GM21381 (cell line): ENCODE results near the gene CDKN1C.

Source experiments
- ATAC-seq: cut with Tn5 transposase; IDR thresholded peaks from one replicate; pipeline ENCODE4 v1.9.1; 2021; ENCODE audit warnings: mild to moderate bottlenecking, moderate library complexity; ENCODE audit not compliant: unreplicated experiment

Gene CDKN1C

DNA sequence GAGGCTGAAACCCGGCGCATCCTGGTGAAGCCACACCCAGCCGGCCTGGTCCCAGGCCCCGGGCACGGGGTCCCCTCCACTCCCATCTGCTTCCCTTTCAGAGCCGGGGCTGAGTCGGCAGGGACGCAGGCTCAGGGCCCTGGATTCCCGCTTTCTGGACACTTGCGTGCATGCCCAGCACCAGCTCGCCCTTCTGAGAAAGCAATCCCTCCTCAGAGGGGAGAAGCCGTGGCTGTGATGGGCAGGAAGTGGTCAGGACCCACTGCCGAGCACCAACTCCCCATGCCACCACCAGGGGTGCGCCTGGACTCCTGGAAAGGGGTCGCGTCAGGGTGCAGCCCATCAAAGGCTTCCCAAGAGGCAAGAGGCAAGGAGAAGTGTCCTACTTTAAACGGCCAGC lies 15.1 kb downstream of the CDKN1C start:
- no peak for ATAC-seq

DNA sequence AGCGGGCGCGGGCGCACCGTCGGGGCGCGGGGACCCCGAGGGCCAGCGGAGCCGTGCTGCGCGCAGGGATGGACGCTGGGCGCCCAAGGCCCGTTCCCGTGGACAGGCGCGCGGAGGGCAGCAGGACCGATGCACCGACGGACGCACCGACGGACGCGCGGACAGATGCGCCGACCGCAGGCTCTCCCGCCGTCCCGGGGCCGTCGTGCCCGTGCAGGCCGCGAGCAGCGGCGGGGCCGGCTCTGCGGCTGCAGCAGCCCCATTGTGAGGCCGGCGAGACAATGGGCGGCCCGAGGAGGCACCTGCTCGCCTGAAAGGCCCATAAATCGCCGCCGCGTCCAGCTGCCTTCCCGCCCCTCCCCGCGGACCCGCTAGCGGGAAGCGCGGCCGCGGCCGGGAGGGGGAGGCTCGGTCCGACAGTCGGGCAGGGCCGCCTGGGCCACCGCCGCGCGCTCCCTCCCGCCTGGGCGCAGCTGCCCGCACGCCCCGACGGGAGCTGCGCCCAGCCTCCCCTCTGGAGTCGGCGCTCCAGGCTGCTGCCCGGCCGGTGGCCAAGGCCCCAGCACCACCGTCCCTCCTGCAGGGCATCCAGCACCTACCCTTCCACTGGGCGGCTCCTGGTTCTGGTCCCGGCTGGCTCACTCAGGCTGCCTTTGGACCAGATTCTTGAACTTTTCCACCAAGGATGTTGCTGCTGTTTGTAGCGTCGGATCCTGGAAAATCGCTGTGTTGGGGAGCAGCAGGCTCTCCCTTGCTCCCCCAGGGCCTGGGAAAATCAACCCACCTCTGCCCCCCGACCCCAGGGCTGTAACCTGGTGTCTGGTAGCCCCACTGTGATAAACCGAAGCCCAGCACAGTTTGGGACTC lies 15.8 kb downstream of the CDKN1C start:
- ATAC-seq = no peak

DNA sequence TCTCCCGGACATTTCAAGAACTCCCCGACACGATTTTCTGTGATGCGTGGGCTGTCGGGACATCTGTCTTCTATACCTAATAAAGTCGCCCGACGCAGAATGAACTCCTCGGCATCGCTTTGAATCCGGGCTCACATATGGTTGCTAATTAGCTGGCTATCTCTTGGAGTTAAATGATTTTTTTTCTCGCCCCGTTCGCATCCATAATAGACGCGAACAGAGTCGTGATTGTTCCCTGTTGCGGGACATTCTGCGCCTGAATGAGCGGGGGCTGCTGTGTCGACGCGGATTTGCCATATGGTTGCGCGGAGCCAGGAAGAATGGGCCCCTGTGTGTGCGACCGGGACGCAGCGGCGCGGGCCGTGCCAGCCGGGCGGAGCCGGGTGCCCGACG lies 16.4 kb downstream of the CDKN1C start:
- no peak for ATAC-seq

DNA sequence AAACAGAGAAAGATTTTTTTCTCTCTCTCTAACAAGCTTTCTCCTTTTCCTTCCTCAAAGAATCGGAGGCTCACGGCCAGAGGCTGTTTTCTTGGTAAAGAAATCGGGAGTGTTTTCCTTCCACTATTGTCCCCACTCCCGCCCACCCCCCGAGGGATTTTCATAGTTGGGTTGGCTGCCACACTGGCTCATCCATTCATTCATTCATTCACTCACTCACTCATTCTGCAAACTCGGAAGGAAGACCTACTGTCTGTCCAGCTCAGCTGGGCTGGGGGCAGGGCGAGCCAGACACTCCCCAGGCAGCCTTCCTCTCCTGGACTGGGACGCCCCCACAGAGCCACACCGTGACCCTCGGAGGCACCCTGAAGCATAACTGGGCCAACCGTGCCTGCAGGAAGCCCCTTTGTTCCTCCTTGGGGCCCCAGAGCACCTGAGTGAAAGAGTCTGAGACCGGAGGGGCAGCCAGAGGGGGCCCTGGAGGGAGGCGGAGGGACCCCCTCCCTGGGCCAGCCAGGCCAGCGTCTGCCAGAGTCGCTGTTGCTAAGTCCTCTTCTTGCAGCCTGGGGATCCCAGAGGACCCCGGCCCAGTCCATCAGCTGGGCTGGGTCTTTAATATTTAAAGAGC lies 17.0 kb downstream of the CDKN1C start:
- ATAC-seq = no peak

DNA sequence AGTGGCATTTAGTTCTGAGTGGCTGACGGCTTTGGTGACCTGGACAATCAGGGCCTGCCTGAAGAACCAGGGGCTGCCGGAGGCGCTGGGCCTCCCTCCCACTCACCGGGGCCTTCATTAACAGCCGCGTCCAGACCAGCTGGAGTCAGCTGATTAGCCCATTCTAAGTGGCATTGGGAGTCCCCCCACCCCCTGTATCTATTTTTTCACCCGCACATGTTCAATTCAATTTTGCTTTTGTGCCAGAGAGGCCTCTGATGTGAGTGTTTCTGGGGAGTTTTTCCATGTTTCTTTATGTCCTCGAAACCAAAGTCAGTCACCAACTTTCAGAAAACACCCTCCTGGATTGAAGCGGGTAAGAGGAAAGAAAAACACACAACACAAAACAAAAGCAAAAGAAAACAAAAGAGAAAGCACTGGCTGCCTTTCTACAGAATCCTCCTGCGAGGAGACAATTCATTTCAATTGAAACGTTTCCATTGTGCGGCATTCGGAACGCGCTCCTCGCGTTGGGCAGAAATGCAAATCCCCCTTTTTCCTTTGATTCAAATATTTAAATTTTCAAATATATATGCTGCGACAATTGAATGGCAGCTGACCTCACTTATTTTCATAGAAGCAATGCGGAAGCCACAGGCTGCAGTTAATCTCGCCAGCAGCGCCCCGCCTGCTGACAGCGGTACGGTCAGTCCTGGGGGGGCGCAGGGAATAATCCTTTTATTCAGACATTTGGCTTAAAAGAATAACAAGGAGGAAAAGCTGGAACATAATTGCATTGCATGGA lies 17.7 kb downstream of the CDKN1C start:
- no peak for ATAC-seq

DNA sequence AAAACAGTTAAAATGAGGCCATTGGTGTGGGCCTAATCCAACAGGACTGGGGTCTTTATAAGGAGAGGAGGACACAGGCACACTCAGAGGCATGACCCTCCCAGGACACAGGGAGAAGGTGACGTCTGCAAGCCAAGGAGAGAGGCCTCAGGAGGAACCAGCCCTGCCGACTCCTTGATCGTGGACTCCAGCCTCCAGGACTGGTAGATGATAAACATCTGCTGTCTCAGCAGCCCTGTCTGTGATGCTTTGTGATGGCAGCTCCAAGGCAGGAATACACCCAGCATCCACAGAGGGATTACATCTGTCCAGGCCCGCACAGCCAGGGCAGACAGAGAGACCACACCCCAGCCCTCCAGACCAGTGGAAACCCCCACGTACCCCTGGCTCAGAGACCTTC lies 18.4 kb downstream of the CDKN1C start:
- no peak for ATAC-seq

DNA sequence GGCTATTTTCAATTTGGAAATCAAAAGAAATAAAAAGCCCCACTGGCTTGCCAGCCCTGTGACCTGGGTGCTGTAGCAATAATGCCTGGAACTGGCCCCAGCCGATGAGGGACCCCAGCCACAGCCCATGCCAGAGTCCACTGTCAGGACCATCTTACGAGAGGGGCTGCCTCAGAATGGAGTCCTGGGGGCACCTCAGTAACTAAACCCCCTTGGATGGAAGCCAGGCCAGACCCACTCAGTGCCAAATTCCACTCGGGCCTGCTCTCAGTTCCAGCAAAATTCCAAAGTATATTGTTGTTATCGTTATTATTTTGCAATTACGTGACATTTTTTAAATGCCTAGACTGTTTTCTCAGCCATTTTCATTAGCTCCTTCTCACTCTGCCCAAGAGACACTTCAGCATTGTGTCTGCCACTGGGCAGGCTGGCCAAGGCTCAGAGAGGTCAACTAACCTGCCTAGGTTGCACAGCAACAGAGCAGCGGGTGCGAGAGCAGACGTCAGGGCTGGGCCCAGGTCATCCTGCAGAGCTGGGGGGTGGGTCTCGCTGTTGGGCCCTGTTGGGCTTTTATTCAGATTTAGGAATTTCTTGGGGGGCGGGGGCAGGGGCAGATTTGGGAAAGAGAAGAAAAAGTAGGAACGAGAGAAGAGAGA lies 19.5 kb downstream of the CDKN1C start:
- no peak for ATAC-seq

DNA sequence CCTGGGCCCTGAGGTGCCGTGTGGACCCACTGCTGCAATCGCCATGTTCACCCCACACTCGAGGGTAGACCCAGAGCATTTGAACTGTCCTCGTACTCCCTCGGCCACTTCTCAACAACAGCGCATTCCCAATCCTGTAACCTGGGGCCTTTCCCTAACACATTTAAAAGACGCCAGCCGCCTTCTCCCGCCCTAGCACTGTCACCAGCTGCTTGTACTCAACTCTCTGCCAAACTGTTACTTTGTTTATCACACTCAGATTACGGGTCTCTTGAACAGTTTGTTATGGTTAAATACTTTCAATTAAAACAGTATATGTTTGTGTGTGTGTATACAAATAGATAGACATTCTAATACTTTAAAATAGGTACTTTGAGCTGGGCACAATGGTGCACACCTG lies 20.7 kb downstream of the CDKN1C start:
- no peak for ATAC-seq

DNA sequence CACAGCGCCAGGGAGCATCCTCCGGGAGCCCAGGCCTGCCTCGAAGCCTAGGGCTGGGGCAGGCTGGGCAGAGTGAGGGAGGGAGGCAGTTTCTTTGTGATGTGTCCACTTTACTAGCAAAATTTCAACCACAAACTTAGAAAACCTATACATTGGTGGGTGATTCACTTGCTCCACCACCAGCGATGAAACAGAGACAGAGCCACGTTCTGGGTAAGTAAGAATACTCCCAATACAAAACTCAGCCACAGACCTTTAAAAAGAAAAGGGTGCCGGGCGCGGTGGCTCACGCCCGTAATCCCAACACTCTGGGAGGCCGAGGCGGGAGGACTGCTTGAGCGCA lies 22.3 kb downstream of the CDKN1C start:
- no peak for ATAC-seq

DNA sequence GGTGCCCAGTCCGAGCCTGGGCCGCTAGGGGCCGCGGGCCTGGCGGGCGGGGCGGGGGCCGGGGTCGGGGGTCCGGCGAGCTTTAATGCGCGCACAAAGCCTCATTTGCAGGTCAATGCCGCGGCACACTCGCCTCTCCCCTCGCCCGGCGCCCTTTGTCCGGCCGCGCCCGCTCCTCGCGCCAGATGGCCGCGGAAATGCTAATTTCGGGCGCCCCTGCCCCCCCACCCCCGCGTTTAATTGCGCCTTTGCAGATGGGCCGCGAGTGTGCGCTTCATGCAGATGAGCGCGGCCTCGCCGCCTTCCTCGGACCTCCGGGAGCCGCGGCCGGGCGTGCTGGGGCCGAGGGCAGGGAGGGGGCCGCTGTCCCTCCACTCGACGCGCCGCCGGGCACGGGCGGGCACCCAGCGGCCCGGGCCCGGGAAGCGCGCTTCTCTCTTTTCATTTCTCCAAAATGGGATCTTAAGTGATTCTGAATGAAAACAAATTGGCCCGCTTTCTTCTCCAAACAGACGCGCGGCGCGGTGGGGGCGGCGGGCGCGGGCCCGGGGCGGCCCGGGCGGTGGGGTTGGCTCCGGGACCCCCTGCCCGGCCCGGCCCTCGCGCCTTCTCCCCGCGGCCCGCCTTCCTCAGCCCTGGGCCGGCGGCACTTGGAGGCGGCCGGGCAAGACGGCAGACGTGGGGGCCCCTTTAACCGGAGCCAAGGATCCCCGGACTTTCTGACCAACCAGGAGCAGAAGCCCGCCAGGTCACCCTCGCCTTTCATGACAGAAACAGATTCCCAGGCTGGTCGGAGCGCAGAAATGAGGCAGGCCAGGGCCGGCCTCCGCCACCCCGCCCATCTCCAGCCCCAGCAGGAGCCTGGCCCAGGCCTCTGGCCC lies 22.9 kb downstream of the CDKN1C start:
- ATAC-seq = no peak

DNA sequence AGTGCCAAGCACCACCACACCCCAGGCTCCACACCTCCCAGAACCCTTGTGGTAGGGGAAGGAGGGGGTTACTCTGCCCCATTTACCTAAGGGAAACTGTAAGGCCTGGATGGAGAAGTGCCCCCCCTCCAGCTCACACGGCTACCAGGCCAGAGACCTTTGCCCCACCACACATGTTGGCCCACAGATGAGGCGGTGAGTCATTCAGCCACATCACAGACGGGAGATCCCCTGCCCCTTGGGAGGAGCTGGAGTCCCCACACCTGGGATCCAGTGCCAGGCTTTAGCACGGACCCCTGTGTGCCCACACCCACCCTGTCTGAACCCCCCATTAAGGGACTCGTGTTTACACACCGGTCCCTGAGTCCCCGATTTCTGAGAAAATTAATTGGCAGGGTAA lies 24.9 kb downstream of the CDKN1C start:
- ATAC-seq = no peak

DNA sequence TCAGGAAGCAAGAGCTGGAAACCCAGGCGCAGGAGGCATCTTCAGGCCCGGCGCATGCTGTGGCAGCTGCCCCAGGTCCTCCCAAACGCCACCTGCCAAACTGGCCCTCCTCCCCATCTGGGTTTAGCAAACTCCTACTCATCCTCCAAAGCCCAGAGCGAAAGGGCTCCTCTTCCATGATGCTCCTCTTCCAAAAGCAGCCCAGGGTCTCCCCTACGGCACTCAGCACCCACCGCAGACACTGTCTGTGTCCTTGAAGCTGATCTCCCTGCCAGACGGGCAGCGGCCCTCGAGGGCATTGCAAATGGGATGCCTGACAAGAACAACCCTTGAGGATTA lies 25.9 kb downstream of the CDKN1C start:
- no peak for ATAC-seq

DNA sequence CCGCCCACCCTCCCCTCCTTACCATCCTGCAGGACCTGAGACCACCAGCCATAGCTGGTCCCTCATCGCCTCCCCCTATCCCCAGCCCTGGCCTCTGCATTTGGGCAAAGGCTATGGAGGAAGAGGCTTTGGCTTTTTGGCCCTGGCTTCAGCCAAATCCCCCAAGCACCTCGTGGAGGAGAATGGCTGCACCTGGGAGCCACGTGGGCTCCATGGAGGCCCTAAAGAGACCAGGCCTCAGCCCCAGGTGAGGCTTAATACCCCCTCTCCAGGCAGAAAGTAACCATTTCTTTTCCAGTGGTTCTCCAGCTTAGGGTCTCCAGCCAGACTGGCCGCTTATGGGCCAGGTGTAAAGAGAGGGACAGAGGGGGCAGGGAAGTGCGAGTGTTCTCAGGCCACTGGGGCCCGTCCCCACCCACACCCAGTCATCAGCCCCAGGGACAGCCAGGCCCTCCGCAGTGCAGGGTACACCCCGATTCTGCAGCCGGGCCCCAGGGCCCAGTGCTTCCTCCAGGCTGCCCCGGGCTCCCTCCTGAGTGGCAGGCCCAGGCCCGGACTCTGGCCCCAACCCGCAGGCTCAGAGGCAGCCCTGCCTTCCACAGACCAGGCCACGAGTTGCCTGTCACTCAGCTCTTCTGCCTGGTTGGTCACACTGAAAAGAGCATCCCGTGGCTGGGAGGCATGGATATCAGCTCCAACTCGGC lies 26.4 kb downstream of the CDKN1C start:
- ATAC-seq = no peak

DNA sequence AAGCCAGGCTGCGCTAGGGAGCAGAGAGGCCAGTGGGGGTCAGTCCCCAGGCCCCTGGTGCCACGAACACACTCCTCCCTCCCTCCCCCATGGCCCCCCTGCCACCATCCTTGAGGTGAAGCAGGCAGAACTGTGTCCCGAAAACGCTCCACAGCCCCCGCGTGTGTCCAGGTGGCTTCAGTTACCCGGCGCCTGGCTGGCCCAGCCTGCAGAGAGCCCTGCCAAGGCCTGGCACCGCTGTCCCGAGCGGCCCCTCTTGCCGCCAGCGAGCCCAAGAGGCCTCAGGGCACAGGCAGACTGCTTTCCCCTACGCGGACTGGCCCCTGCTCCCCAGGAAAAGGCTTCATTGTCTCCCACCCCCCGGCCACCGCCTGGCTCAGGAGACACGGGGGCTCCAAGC lies 27.7 kb downstream of the CDKN1C start:
- no peak for ATAC-seq

DNA sequence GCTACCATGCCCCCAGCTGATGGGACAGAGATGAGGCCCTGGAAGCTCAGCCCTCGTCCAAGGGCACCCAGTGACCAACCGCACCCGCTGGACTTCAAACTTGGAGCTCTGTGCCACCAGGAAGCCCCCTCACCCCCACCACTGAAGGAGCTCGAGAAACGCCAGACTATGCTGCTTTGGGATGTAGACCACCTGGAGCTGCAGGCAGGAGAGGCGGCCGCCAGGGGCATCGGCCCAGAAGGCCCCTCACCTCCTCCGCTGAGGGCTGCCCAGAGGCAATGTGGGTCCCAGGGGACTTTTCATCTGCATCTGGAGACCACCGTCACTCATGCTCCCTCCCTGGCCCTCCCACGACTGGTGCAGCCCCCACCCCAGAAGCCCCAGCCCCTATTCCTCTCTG lies 28.3 kb downstream of the CDKN1C start:
- ATAC-seq = no peak

DNA sequence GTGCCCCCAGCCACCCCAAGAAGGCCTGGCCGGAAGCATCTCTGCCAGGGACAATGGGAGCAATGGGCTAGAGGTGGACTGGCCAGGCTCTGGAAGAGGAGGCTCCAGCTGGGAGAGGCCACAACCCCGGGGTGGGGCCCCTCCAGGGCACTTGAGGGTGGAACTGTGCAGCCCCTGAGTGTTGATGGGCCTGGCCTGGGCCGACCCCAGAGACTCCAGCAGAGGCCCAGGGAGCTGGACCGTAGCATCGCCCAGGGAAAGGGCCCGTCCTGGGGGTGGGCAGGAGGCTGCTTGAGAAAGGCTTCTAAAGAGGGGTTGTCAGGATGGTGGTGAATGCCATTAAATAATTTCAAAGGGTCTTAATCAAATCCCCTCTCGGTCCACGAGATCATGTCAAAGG lies 30.4 kb downstream of the CDKN1C start:
- no peak for ATAC-seq

DNA sequence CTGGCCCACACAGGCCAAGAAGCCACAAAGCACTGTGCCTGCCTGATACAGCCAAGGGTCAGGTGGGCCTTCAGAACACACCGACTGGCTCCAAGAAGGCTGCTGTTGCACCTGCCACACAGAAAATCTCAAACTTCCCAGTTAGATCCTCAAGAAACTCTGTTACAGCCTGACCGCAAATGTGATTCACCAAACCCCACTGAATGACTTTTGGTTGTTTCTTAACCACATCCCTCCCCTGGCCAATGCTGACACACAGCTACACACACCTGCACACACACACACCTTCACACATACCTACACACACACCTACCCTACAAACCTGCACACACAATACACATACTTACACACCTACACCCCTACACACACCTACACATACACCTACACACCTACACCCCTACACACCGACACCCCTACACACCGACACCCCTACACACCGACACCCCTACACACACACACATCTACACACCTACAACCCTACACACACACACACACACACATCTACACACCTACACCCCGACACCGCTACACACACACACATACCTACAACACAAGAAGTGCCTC lies 31.5 kb downstream of the CDKN1C start:
- ATAC-seq = no peak

DNA sequence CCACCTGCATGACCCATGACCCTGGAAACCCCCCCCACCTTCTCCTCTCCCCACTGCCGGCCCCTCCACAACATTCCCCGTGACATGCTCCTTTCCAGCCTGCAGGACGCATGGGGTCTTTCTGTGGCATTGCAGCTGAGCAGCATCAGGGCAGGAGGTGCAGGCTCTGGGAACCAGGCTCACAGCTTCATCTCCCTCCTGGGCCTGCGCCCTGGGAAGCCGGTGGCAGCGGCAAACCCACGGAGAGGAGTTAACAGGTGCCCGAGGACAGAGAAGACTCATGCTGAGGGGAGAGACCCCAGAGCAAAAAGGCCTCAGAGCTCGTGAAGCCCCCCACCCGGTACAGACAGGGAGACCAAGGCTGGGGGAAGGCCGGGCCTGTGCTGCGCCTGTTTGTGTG lies 32.2 kb downstream of the CDKN1C start:
- no peak for ATAC-seq

DNA sequence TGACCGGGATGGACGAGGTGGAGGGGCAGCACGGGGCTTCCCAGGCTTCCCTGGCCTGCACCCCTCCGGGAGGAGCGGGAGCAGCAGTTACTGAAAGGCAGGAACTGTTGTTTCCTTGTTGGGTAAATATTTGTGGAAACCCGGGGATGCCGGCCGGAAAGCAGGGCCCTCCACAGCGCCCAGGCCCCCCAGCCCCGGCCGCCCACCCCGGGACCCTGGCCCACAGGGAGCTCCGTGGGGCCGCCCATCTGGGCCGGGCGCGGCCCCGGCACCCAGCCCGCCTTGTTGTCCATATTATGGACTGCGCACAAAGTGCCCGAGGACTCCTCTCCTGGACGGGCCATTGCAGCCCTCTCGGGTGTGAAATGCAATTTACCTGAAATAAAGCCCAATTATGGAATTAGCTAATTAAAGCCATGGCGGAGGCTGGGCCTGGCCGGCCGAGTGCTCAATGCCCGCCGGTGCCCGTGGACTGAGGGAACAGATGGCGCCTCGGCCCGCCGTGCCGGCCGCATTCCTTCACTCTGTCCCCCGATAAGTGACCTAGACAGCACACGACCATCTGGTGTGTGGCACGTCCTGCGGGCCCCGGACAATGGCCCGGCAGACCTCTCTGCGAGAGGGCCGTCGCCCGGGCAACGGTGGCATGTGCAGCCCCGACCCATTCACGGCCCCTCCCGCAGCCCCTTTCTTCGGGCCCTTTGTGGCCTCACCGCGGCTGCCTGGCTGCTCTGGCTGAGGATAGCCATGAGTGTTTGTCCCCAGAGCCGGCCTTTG lies 35.4 kb downstream of the CDKN1C start:
- ATAC-seq = no peak
